Measurements from ENCODE around the gene TEX52. TPM values are rescaled to one million over a fixed set of nuclear protein-coding genes. Genes with fewer than 3 reads are reported as not detected.

Gene TEX52
- total and polyA plus RNA-seq, 8 donors = not detected

DNA sequence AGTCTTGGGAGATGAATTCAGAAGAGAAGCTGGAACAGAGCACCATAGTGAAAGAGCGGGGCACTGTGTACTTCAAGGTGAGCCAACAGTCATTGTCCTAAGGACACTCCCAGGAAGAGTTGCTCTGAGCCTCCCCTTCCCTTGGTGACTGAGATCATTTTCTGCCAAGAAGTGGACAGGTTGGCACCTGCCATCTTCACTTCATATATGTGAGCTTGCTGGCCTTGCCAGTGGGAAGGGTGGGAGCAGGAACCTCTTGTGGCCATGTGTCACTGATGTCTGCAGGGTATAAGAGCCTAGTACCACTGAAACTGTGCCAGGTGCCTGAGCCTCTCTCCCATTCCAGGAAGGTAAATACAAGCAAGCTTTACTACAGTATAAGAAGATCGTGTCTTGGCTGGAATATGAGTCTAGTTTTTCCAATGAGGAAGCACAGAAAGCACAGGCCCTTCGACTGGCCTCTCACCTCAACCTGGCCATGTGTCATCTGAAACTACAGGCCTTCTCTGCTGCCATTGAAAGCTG is 56.7 kb downstream of the TEX52 start:
- DNase-seq = peak in 1 of 2 donors; percentile 51
- Histone ChIP-seq H3K27me3 (no peaks in the 10 kb centered on the region), H3K4me1 (peaks cover 17 to 75% (median 53%) of the 10 kb centered on the region in 4 donors), H3K9me3 (no peaks in the 10 kb centered on the region), H3K36me3 (peaks cover 60 to 83% (median 81%) of the 10 kb centered on the region in 4 donors), H3K27ac (peak overlapping the region in 1 of 5 donors; percentile 21), H3K4me3 (no peak overlapping the region)
- intact Hi-C loops (cut with DNase I; ENCODE audit: low total_unique reads) = no loop called here
- TF ChIP-seq CTCF (IDR thresholded peaks at IDR 0.05) = no peak
- no peak for TF ChIP-seq POLR2AphosphoS5 (IDR thresholded peaks at IDR 0.05)
- no peak for TF ChIP-seq POLR2A (IDR thresholded peaks at IDR 0.05)
- TF ChIP-seq EP300 (IDR thresholded peaks at IDR 0.05) = no peak
- WGBS, 5 donors = 51 to 74% (median 58%) methylated on average over 3 of the region's 3 CpGs

Other genes with a start within 250 kb of the TEX52 start
- gene FKBP4, start 62.1 kb downstream of the TEX52 start, total RNA-seq = 10 to 100 TPM; 25.3 to 57.2 (median 39.4) TPM
- gene FKBP4, start 62.1 kb downstream of the TEX52 start, polyA plus RNA-seq = 10 to 100 TPM; 46.9 to 51.4 (median 51.3) TPM
- 100 to 1,000 TPM in 3 of 5 donors, 10 to 100 TPM in 2; 19.1 to 208 (median 157) TPM for gene ITFG2, start 44.4 kb downstream of the TEX52 start, total RNA-seq
- 10 to 100 TPM; 14.9 to 27.8 (median 26.3) TPM for gene ITFG2, start 44.4 kb downstream of the TEX52 start, polyA plus RNA-seq
- 10 to 100 TPM in 1 of 5 donors, 1 to 10 TPM in 1, under 1 TPM in 1, not detected in 2; 0.92 to 24.3 (median 4.7) TPM for gene NRIP2, start 22.0 kb downstream of the TEX52 start, total RNA-seq
- gene NRIP2, start 22.0 kb downstream of the TEX52 start, polyA plus RNA-seq = under 1 TPM; 0.31 to 0.87 (median 0.63) TPM
- 10 to 100 TPM in 2 of 5 donors, 1 to 10 TPM in 2, not detected in 1; 3.5 to 23.2 (median 7.1) TPM for gene FOXM1, start 20.1 kb upstream of the TEX52 start, total RNA-seq
- gene FOXM1, start 20.1 kb upstream of the TEX52 start, polyA plus RNA-seq = 10 to 100 TPM in 1 of 3 donors, 1 to 10 TPM in 2; 3.7 to 10.5 (median 7.6) TPM
- gene RHNO1, start 20.2 kb upstream of the TEX52 start, total RNA-seq = 10 to 100 TPM in 2 of 5 donors, 1 to 10 TPM in 2, not detected in 1; 7.0 to 92.0 (median 14.1) TPM
- 10 to 100 TPM; 12.7 to 18.4 (median 14.7) TPM for gene RHNO1, start 20.2 kb upstream of the TEX52 start, polyA plus RNA-seq
- 10 to 100 TPM; 10.7 to 73.5 (median 30.3) TPM for gene TULP3, start 33.9 kb upstream of the TEX52 start, total RNA-seq
- 10 to 100 TPM in 2 of 3 donors, 1 to 10 TPM in 1; 9.2 to 11.7 (median 11.3) TPM for gene TULP3, start 33.9 kb upstream of the TEX52 start, polyA plus RNA-seq
- gene TEAD4, start 102.4 kb upstream of the TEX52 start, total RNA-seq = 1 to 10 TPM in 3 of 5 donors, not detected in 2; 7.9 to 8.4 (median 8.3) TPM
- 10 to 100 TPM in 1 of 3 donors, 1 to 10 TPM in 2; 5.7 to 10.6 (median 9.2) TPM for gene TEAD4, start 102.4 kb upstream of the TEX52 start, polyA plus RNA-seq
- gene TSPAN9, start 220.3 kb upstream of the TEX52 start, total RNA-seq = 10 to 100 TPM in 3 of 5 donors, 1 to 10 TPM in 2; 1.4 to 58.3 (median 15.6) TPM
- gene TSPAN9, start 220.3 kb upstream of the TEX52 start, polyA plus RNA-seq = 1 to 10 TPM; 4.1 to 9.4 (median 6.4) TPM